H9 (cell line): Measurements from ENCODE around the gene TDRD9. TPM values are rescaled to one million over a fixed set of nuclear protein-coding genes. Genes with fewer than 3 reads are reported as not detected.

Source experiments
- DNase-seq: peaks from one replicate; pipeline ENCODE4 v3.0.0-alpha.2; 2017
- H2AFZ ChIP-seq: one replicate; pipeline ENCODE4 v1.6.1; 2013; ENCODE audit warnings: mild to moderate bottlenecking, low read length, control low read depth, moderate library complexity
- H2AK5ac ChIP-seq: 2 replicates; pipeline ENCODE4 v1.6.1; 2013; ENCODE audit warnings: low read length, control low read depth, mixed read lengths; ENCODE audit not compliant: insufficient read length
- H2BK120ac ChIP-seq: one replicate; pipeline ENCODE4 v1.6.1; 2013; ENCODE audit warnings: low read depth, mild to moderate bottlenecking, low read length, control low read depth, inconsistent platforms; ENCODE audit not compliant: poor library complexity, severe bottlenecking
- H2BK12ac ChIP-seq: 2 replicates; pipeline ENCODE4 v1.6.1; 2013; ENCODE audit warnings: low read length, control low read depth, mixed read lengths, low read depth; ENCODE audit not compliant: insufficient read length
- H2BK15ac ChIP-seq: 2 replicates; pipeline ENCODE4 v1.6.1; 2013; ENCODE audit warnings: low read depth, low read length, control low read depth
- H2BK20ac ChIP-seq: one replicate; pipeline ENCODE4 v1.6.1; 2013; ENCODE audit warnings: low read depth, mild to moderate bottlenecking, low read length, control low read depth, inconsistent platforms; ENCODE audit not compliant: poor library complexity, severe bottlenecking
- H2BK5ac ChIP-seq: 2 replicates; pipeline ENCODE4 v1.6.1; 2013; ENCODE audit warnings: low read length, control low read depth, mixed read lengths; ENCODE audit not compliant: insufficient read length
- H3K14ac ChIP-seq: 2 replicates; pipeline ENCODE4 v1.6.1; 2013; ENCODE audit warnings: low read length, control low read depth; ENCODE audit not compliant: insufficient read depth
- H3K18ac ChIP-seq: 2 replicates; pipeline ENCODE4 v1.6.1; 2013; ENCODE audit warnings: low read depth, mild to moderate bottlenecking, mixed read lengths, low read length, control low read depth; ENCODE audit not compliant: insufficient read length
- H3K23ac ChIP-seq: 2 replicates; pipeline ENCODE4 v1.6.1; 2013; ENCODE audit warnings: low read length, control low read depth, mixed read lengths, low read depth; ENCODE audit not compliant: insufficient read length
- H3K23me2 ChIP-seq: 2 replicates; pipeline ENCODE4 v1.6.1; 2013; ENCODE audit warnings: low read depth, mild to moderate bottlenecking, mixed read lengths, low read length, control low read depth; ENCODE audit not compliant: insufficient read length, poor library complexity, severe bottlenecking
- H3K27ac ChIP-seq: 2 replicates; pipeline ENCODE4 v1.5.1; 2013; ENCODE audit warnings: low read length, control low read depth, mixed read lengths, low read depth; ENCODE audit not compliant: insufficient read length
- H3K27me3 ChIP-seq: 2 replicates; pipeline ENCODE4 v1.6.1; 2013; ENCODE audit warnings: low read length, control low read depth, inconsistent platforms; ENCODE audit not compliant: insufficient read depth
- H3K4ac ChIP-seq: 2 replicates; pipeline ENCODE4 v1.6.1; 2013; ENCODE audit warnings: low read depth, mild to moderate bottlenecking, control low read depth, inconsistent platforms, low read length, moderate library complexity
- H3K4me1 ChIP-seq: 2 replicates; pipeline ENCODE4 v1.6.1; 2013; ENCODE audit warnings: low read length, control low read depth, inconsistent platforms; ENCODE audit not compliant: insufficient read depth
- H3K4me2 ChIP-seq: 2 replicates; pipeline ENCODE4 v1.6.1; 2013; ENCODE audit warnings: low read length, control low read depth, mixed read lengths; ENCODE audit not compliant: insufficient read length, insufficient read depth
- H3K56ac ChIP-seq: 2 replicates; pipeline ENCODE4 v1.6.1; 2013; ENCODE audit warnings: low read depth, mild to moderate bottlenecking, mixed read lengths, low read length, control low read depth; ENCODE audit not compliant: insufficient read length
- H3K79me1 ChIP-seq: 2 replicates; pipeline ENCODE4 v1.6.1; 2013; ENCODE audit warnings: low read depth, mild to moderate bottlenecking, moderate library complexity, low read length, control low read depth, inconsistent platforms; ENCODE audit not compliant: insufficient read depth, poor library complexity, severe bottlenecking
- H3K79me2 ChIP-seq: 2 replicates; pipeline ENCODE4 v1.6.1; 2013; ENCODE audit warnings: low read length, control low read depth, inconsistent platforms; ENCODE audit not compliant: insufficient read depth
- H3K9ac ChIP-seq: 2 replicates; pipeline ENCODE4 v1.6.1; 2013; ENCODE audit warnings: low read length, control low read depth, mixed read lengths; ENCODE audit not compliant: insufficient read length; ENCODE audit errors: extremely low read depth
- H3K9me3 ChIP-seq: one replicate; pipeline ENCODE4 v1.6.1; 2013; ENCODE audit warnings: low read depth, low read length, inconsistent platforms; ENCODE audit not compliant: control insufficient read depth
- H3T11ph ChIP-seq: one replicate; pipeline ENCODE4 v1.6.1; 2013; ENCODE audit warnings: mild to moderate bottlenecking, low read length, control low read depth, inconsistent platforms
- H4K20me1 ChIP-seq: one replicate; pipeline ENCODE4 v1.6.1; 2013; ENCODE audit not compliant: control insufficient read depth, insufficient read length, insufficient read depth
- H4K5ac ChIP-seq: 2 replicates; pipeline ENCODE4 v1.6.1; 2013; ENCODE audit warnings: low read depth, mild to moderate bottlenecking, mixed read lengths, low read length, control low read depth; ENCODE audit not compliant: insufficient read length
- H4K8ac ChIP-seq: replicated peaks from 2 replicates; pipeline ENCODE4 v1.6.1; 2013; ENCODE audit warnings: low read length, control low read depth, mixed read lengths, low read depth; ENCODE audit not compliant: insufficient read length
- H4K91ac ChIP-seq: 2 replicates; pipeline ENCODE4 v1.6.1; 2013; ENCODE audit warnings: low read depth, mild to moderate bottlenecking, moderate library complexity, mixed read lengths, low read length, control low read depth; ENCODE audit not compliant: insufficient read length
- H3K27ac Mint-ChIP-seq, 3 experiments: 2 replicates in 2 of 3; 3 replicates in 1 of 3; pipeline ENCODE4 v1.8.0; 2020 to 2021; ENCODE audit warnings: mixed read lengths in 3 of 3, mild to moderate bottlenecking in 1 of 3, moderate library complexity in 1 of 3
- H3K27me3 Mint-ChIP-seq: 2 replicates; pipeline ENCODE4 v1.8.0; 2021; ENCODE audit warnings: low read depth, mild to moderate bottlenecking, moderate library complexity, mixed read lengths
- H3K36me3 Mint-ChIP-seq, 3 experiments: 2 replicates in 2 of 3; 3 replicates in 1 of 3; pipeline ENCODE4 v1.8.0; 2020 to 2021; ENCODE audit warnings: low read depth in 3 of 3, mixed read lengths in 3 of 3; ENCODE audit not compliant: insufficient read depth in 1 of 3
- H3K4me1 Mint-ChIP-seq, 2 experiments: 2 replicates each; pipeline ENCODE4 v1.8.0; 2020; ENCODE audit warnings: mixed read lengths in 2 of 2
- H3K4me3 Mint-ChIP-seq, 2 experiments: 2 replicates in 1 of 2; 3 replicates in 1 of 2; pipeline ENCODE4 v1.8.0; 2020 to 2021; ENCODE audit warnings: mild to moderate bottlenecking in 2 of 2, mixed read lengths in 2 of 2, moderate library complexity in 1 of 2
- H3K9me3 Mint-ChIP-seq, 2 experiments: 2 replicates in 1 of 2; 3 replicates in 1 of 2; pipeline ENCODE4 v1.8.0; 2020; ENCODE audit warnings: mild to moderate bottlenecking in 2 of 2, mixed read lengths in 2 of 2, moderate library complexity in 1 of 2
- CTCF ChIP-seq: fragments of 200-600 bp; sonication (generic); conservative IDR thresholded peaks from 3 replicates; pipeline ENCODE4 v1.8.0; 2021; ENCODE audit warnings: antibody characterized with exemption, mild to moderate bottlenecking
- WGBS: extraction: QIAGEN DNeasy Blood & Tissue Kit; methylation state at CpG from one replicate; pipeline ENCODE4 v1.1.7; 2013; ENCODE audit warnings: missing lambda C conversion rate, low lambda C conversion rate, mixed read lengths; ENCODE audit not compliant: insufficient read length; ENCODE audit errors: extremely low coverage; 5-methylcytosine and 5-hydroxymethylcytosine counted together
- total RNA-seq: library from RNA; stranded (reverse); gene quantifications from 2 replicates; pipeline ENCODE4 v1.2.1, GENCODE V29; 2021

Gene TDRD9
- total RNA-seq, 1 experiment from 2014 or later, result not detected

DNA sequence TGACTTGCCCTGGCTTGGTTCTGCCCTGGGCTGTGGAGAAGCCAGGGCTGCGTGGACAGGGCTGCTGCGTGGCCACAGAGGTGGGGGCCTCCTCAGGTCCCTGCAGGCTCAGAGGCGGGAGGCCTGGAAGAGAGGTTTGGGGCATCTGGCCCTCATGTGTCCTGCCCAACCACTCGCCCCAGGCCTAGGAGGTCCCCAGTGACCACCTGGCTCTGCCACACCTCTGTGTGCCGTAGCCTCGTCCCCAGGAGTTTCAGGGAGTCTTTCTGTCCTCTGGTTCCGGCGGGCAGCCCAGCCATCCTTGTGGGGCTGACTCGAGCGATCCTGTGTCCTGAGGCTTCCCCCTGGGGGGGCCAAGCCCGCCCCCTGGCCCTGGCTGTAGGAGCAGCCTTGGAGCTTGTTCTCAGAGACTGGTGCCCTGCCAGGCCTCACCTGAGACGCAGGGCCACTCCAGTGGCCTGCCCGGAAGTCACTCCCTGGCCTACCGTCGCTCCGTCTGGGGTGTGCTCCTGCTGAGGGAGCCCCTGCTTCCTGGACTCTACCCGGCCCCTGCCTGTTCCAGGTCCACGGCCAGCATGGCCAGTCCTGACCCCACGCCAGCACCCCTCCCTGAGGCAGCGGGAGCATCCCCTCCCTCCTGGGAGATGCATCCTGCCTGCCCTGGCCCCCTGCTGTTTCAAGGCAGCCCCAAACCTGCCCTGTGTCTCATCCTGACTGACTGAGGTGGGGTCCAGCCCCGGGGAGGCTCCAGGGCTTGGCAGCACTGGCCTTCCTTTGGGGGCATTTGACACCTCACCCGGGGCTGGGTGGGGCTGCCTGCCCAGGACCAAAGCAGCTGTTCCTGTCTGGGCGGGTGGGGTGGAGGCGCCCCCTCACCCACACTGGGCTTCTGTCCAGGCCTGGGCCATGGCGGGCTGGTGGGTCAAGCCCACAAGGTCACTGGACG, 171.1 kb downstream of the TDRD9 start:
- no peak overlapping the region for H2AFZ ChIP-seq
- no peaks in the 10 kb centered on the region for H3K23me2 ChIP-seq
- no peak overlapping the region for H2BK12ac ChIP-seq
- H3K79me2 ChIP-seq, result no peaks in the 10 kb centered on the region
- H3K27me3 ChIP-seq, result no peaks in the 10 kb centered on the region
- H4K91ac ChIP-seq, result no peak overlapping the region
- no peak overlapping the region for H2BK15ac ChIP-seq
- no peak overlapping the region for H3K27ac ChIP-seq
- H3K14ac ChIP-seq, result no peak overlapping the region
- DNase-seq, result no peak
- H3T11ph ChIP-seq, result no peak overlapping the region
- no peak overlapping the region for H3K4me2 ChIP-seq
- H3K27me3 Mint-ChIP-seq, result peaks cover 12% of the 10 kb centered on the region
- H2BK120ac ChIP-seq, result no peak overlapping the region
- H4K8ac ChIP-seq, result no peak overlapping the region
- no peak overlapping the region for H3K4me3 Mint-ChIP-seq
- no peak overlapping the region for H4K5ac ChIP-seq
- no peak overlapping the region for H3K9ac ChIP-seq
- no peak overlapping the region for H2BK5ac ChIP-seq
- H3K9me3 Mint-ChIP-seq, result no peaks in the 10 kb centered on the region
- H4K20me1 ChIP-seq, result no peaks in the 10 kb centered on the region
- no CpG with 5 or more reads among the region's 26 CpGs for WGBS
- H3K4me1 ChIP-seq, result no peaks in the 10 kb centered on the region
- H2BK20ac ChIP-seq, result no peak overlapping the region
- H3K18ac ChIP-seq, result no peak overlapping the region
- H3K9me3 ChIP-seq, result no peaks in the 10 kb centered on the region
- peaks cover 2% of the 10 kb centered on the region in 2 experiments for H3K4me1 Mint-ChIP-seq
- no peak overlapping the region for H3K56ac ChIP-seq
- no peak overlapping the region for H2AK5ac ChIP-seq
- no peaks in the 10 kb centered on the region for H3K36me3 Mint-ChIP-seq
- no peak overlapping the region for H3K23ac ChIP-seq
- no peak overlapping the region for H3K4ac ChIP-seq
- H3K27ac Mint-ChIP-seq, result no peak overlapping the region
- no peaks in the 10 kb centered on the region for H3K79me1 ChIP-seq
- TF ChIP-seq CTCF, result no peak
